K562 (cell line): Measurements from ENCODE around the gene BTG2. TPM values are rescaled to one million over a fixed set of nuclear protein-coding genes. Genes with fewer than 3 reads are reported as not detected.

Experiments
- DPF2 ChIP-seq: fragments of 450-650 bp; IDR thresholded peaks from 2 replicates; pipeline ENCODE4 v1.6.1; 2016
- FOXO4 ChIP-seq: fragments of 450-650 bp; formaldehyde crosslinking; IDR thresholded peaks from 2 replicates; pipeline ENCODE4 v1.4.0; 2020; ENCODE audit warnings: mild to moderate bottlenecking, moderate library complexity
- HCFC1 ChIP-seq: IDR thresholded peaks from 2 replicates; pipeline ENCODE4 v1.6.1; 2012; ENCODE audit warnings: low read depth, low read length, improper control_type of control experiment
- HDAC6 ChIP-seq: IDR thresholded peaks from 2 replicates; pipeline ENCODE4 v1.6.1; 2012; ENCODE audit warnings: low read depth, mild to moderate bottlenecking, control low read depth, inconsistent platforms, low read length, moderate library complexity
- ID3 ChIP-seq, 2 experiments: fragments of 250-450 bp in 1 of 2; fragments of 450-650 bp in 1 of 2; sonication (Bioruptor Pico) in 1 of 2; IDR thresholded peaks; 2 replicates each; pipeline versions ENCODE4 v1.6.1 to v1.8.0; 2016 to 2021; ENCODE audit warnings: mild to moderate bottlenecking in 2 of 2, moderate library complexity in 2 of 2, missing compliant biosample characterization in 1 of 2, missing genetic modification characterization in 1 of 2
- ILF3 ChIP-seq: fragments of 450-650 bp; IDR thresholded peaks from 2 replicates; pipeline ENCODE4 v1.6.1; 2018; ENCODE audit warnings: antibody characterized with exemption, mild to moderate bottlenecking, moderate library complexity, borderline replicate concordance
- KDM5B ChIP-seq: fragments of 200-600 bp; sonication (generic); IDR thresholded peaks from 2 replicates; pipeline ENCODE4 v1.6.1; 2012; ENCODE audit warnings: low read depth, mild to moderate bottlenecking, moderate library complexity, low read length, control low read depth, inconsistent platforms; ENCODE audit not compliant: insufficient replicate concordance
- KLF16 ChIP-seq: IDR thresholded peaks from 2 replicates; pipeline ENCODE4 v1.6.1; 2016; ENCODE audit warnings: antibody characterized with exemption
- MTA1 ChIP-seq: fragments of 450-650 bp; IDR thresholded peaks from 2 replicates; pipeline ENCODE4 v1.6.1; 2017; ENCODE audit warnings: borderline replicate concordance
- NBN ChIP-seq: fragments of 450-650 bp; IDR thresholded peaks from 2 replicates; pipeline ENCODE4 v1.6.1; 2016; ENCODE audit warnings: low read depth, mild to moderate bottlenecking
- NR4A1 ChIP-seq, 2 experiments: fragments of 250-450 bp in 1 of 2; fragments of 450-650 bp in 1 of 2; sonication (Bioruptor Pico) in 1 of 2; IDR thresholded peaks; 2 replicates each; pipeline versions ENCODE4 v1.4.0 to v1.6.1; 2016 to 2020; ENCODE audit warnings: mild to moderate bottlenecking in 2 of 2, missing compliant biosample characterization in 1 of 2, missing genetic modification characterization in 1 of 2, moderate library complexity in 1 of 2
- NRF1 ChIP-seq, 2 experiments: fragments of 450-650 bp; IDR thresholded peaks in 1 of 2; conservative IDR thresholded peaks in 1 of 2; 2 replicates each; pipeline ENCODE4 v1.6.1; 2014; ENCODE audit warnings: mild to moderate bottlenecking in 2 of 2
- POLR2H ChIP-seq: IDR thresholded peaks from 2 replicates; pipeline ENCODE4 v1.6.1; 2016; ENCODE audit warnings: missing genetic modification characterization, low read depth, mild to moderate bottlenecking, control low read depth, missing compliant biosample characterization, moderate library complexity
- POLR3A ChIP-seq: IDR thresholded peaks from 2 replicates; pipeline ENCODE4 v1.6.1; 2011; ENCODE audit warnings: borderline replicate concordance, mild to moderate bottlenecking, moderate library complexity; ENCODE audit not compliant: insufficient read length, insufficient read depth; ENCODE audit errors: extremely low read depth
- PURB ChIP-seq: sonication (generic); formaldehyde crosslinking; IDR thresholded peaks from 2 replicates; pipeline ENCODE4 v1.9.0; 2021; ENCODE audit warnings: low read depth, mild to moderate bottlenecking, missing genetic modification reagents
- TAF7 ChIP-seq: fragments of 450-650 bp; IDR thresholded peaks from 2 replicates; pipeline ENCODE4 v1.6.1; 2016; ENCODE audit warnings: missing genetic modification characterization, missing compliant biosample characterization
- TGIF2 ChIP-seq: sonication (generic); formaldehyde crosslinking; IDR thresholded peaks from 2 replicates; pipeline ENCODE4 v1.8.1; 2022; ENCODE audit warnings: mild to moderate bottlenecking, missing genetic modification reagents, moderate library complexity
- YBX1 ChIP-seq: fragments of 450-650 bp; IDR thresholded peaks from 2 replicates; pipeline ENCODE4 v1.7.1; 2016; ENCODE audit warnings: mild to moderate bottlenecking
- ZBTB1 ChIP-seq: sonication (generic); formaldehyde crosslinking; IDR thresholded peaks from 2 replicates; pipeline ENCODE4 v1.8.1; 2023; ENCODE audit warnings: missing genetic modification reagents, low read depth, mild to moderate bottlenecking, borderline replicate concordance
- ZBTB34 ChIP-seq: fragments of 250-450 bp; sonication (Bioruptor Pico); IDR thresholded peaks from 2 replicates; pipeline ENCODE4 v1.8.0; 2021; ENCODE audit warnings: mild to moderate bottlenecking, moderate library complexity
- ZBTB9 ChIP-seq: fragments of 450-650 bp; formaldehyde crosslinking; IDR thresholded peaks from 2 replicates; pipeline ENCODE4 v1.4.0; 2020; ENCODE audit warnings: mild to moderate bottlenecking, moderate library complexity
- ZNF512 ChIP-seq: IDR thresholded peaks from 2 replicates; pipeline ENCODE4 v1.6.1; 2016; ENCODE audit warnings: missing genetic modification characterization, missing compliant biosample characterization
- polyA plus RNA-seq, 8 experiments: library from polyadenylated mRNA; depleted of rRNA in 4 of 8; stranded (reverse) in 5 of 8; unstranded in 3 of 8; fragments of >200 nt; fragmentation: Nextera tagmentation in 2 of 8; fragmentation: Illumina TruSeq in 1 of 8; extraction: Ambion mirVana in 2 of 8; extraction: Trizol in 1 of 8; gene quantifications; 2 replicates each; pipeline versions ENCODE4 v1.2.1 to v1.2.3, GENCODE V29; 2011 to 2014; ENCODE audit warnings: inconsistent platforms in 1 of 8, missing spikeins in 1 of 8
- total RNA-seq, 7 experiments: library from RNA; depleted of rRNA in 6 of 7; stranded (reverse); fragments of >200 nt in 6 of 7; fragmentation: Illumina TruSeq in 2 of 7; extraction: Trizol in 2 of 7; gene quantifications; 2 replicates each; pipeline versions ENCODE4 v1.2.1 to v1.2.3, GENCODE V29; 2011 to 2021; ENCODE audit warnings: low replicate concordance in 1 of 7

The BTG2 gene
- total and polyA plus RNA-seq, 9 of the 15 experiments (the other 6 are each of a cell fraction or from before 2014, with no cell fraction given) = 2.3 to 41.9 (median 8.7) TPM

- no peak for TF ChIP-seq ZBTB34 (CRISPR knock-in tag)
- no peak for TF ChIP-seq POLR3A
- TF ChIP-seq NBN = no peak
- no peak for TF ChIP-seq MTA1
- TF ChIP-seq TGIF2 (CRISPR knock-in tag) = no peak
- no peak for TF ChIP-seq FOXO4 (CRISPR knock-in tag)
- no peak for TF ChIP-seq ZBTB9 (CRISPR knock-in tag)
- no peak for TF ChIP-seq ILF3
- TF ChIP-seq NR4A1 (CRISPR knock-in tag; IDR thresholded peaks at IDR 0.05) = no peak
- no peak for TF ChIP-seq NR4A1 (tag; IDR thresholded peaks at IDR 0.05)
- TF ChIP-seq ZNF512 (tag) = no peak
- no peak for TF ChIP-seq DPF2
- no peak for TF ChIP-seq POLR2H (tag)
- no peak for TF ChIP-seq ID3 (CRISPR knock-in tag; IDR thresholded peaks at IDR 0.05)
- no peak for TF ChIP-seq ID3 (tag; IDR thresholded peaks at IDR 0.05)
- no peak for TF ChIP-seq YBX1
- no peak for TF ChIP-seq ZBTB1 (CRISPR knock-in tag)
- TF ChIP-seq HDAC6 = no peak
- no peak for TF ChIP-seq NRF1 (conservative IDR thresholded peaks at IDR 0.05 in 1 of 2, IDR thresholded peaks at IDR 0.05 in 1 of 2)
- no peak for TF ChIP-seq PURB
- TF ChIP-seq KDM5B = no peak
- peak; percentile 61; the same call in 1 of the 2 replicates for TF ChIP-seq KLF16
- TF ChIP-seq TAF7 = no peak
- no peak for TF ChIP-seq HCFC1
Observed at GRCh38 chr1:203320591-203321272, 15.4 kb downstream of the BTG2 start (continued).
